CD4-positive, alpha-beta T cell treated with Interleukin-4 for 4 hours (primary cell): ENCODE results near the gene KRT38.
"Not testable (repeated sequence)": the region's sequence is repeated elsewhere in the genome, so short reads cannot be mapped to it uniquely, and the experiment has no call there.

Source experiments
- DNase-seq: peaks from one replicate; pipeline ENCODE4 v3.0.0-alpha.2; 2020

The KRT38 gene

DNA sequence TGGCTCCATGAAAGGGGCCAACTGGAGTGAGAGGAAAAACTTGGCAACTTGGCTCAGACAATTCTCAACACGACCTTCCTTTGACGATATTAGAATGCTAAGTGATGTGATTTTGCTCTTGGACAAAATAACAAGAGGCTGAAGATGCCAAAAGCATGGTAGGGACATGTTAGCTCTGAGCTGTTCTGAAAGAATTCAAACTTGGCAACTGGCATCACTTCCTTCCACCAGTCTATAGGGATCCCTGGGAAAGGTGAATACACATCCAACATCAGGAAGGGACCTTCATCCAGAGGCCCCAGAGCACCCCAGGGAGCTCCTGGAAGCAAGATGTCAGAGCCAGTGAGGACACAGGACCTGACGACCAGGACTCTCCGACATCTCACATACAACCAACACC, 20.6 kb downstream of the KRT38 start:
- no peak for DNase-seq

DNA sequence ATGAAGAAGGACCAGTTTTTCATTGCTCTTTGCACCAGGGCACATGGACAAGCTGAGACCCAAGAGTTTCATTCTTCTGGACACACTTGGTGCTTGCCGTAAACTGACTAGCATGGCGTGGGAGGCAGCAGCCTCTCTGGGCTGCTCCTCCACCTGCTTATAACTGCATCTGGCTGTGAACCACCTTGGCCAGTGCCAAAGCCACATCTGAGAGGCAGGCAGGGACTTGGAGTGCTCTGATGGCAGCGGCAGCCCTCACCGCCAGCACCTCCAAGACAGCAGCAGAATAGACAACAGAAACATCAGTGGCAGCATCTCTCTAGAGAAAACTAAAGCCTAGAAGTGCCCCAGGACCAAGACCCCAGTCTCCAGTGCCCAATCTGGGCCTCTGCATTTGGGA, 21.1 kb downstream of the KRT38 start:
- no peak for DNase-seq

DNA sequence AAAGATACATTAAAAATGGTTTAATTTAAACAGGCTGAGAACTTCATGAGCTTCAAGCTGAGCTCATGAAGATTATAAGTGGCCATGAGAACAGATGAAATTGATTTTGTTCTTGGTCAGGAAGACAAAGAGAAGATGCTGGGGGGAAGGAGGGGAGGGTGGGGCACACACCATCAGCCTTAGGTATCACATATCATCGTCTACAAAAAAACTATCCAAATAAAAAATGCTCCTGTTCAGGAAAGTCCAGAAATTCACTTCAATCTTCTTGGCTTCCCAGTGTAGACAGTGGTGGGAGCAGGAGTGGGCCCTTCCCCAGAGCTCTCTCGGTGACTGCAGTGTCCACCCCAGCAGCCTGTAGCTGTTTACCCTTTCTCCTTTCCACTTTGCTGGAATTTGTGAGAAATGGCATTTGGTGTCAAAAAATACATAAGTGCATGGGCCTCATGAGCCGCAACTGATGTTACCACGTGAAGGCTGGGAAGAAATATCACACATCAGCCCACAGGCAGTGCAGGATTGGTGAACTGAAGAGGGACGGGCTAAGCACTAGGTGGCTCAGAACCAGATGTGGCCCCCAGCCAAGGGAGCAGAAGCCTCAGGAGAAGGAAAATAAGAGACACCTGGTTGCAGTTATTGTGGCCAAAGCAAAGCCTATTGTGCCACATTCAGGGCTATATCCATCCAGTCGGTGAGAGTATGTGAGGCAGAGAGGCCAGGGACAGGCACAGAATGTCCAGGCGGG, 22.5 kb downstream of the KRT38 start:
- no peak for DNase-seq

DNA sequence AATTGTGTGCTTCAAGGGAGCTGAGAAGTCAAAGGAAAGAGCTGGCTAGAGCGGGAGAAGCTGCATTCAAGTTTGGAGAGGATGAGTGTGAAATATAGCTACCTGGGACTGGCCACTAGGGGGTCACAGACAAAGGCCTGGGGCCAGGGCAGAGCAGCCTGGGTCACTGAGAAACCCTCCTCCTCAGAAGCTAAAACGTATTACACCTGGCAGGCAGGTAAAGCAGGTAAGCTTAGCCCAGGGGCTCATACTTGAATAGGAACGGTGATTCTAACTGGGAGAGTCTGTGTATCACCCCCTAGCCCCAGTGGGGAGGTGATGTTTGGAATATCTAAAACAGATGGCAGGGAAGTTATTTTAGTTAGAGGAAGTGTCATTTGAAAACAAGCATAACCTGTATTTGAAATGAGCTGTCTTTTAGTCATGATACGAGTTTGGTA, 23.2 kb downstream of the KRT38 start:
- no peak for DNase-seq

DNA sequence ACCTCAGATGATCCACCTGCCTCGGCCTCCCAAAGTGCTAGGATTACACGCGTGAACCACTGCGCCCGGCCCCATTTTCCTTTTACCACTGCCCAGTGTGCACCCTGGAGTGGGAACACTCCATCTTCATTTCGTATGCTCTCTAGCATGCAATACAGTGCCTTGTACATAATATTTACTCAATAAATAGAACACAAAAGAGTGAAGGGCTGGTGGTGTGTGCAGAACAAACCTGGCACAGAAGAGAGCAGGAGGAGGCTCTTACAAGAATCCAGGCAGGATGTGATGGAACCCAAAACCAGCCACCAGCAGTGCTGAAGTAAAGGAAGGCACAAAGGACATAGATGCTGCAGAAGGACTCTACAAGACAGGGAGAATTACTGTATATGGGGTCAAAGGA, 23.7 kb downstream of the KRT38 start:
- DNase-seq, result no peak

DNA sequence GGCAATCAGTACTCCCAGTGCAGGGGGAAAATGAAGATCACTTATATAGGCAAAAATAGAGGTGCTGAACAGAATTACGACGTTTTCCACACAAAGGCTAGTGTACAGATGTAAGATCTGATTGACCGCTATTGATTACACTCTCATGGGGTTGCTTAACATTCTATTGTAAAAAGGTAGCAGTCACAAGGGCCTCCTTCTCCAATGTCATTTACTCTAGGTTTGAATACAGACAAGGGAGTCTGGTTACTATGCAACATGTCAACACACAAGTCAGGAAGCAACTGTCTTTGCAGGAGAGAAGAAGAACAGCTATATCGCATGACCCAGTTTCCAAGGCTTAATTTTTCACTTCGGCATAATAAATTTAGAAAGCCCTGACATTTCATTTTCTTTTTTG, 24.3 kb downstream of the KRT38 start:
- no peak for DNase-seq

DNA sequence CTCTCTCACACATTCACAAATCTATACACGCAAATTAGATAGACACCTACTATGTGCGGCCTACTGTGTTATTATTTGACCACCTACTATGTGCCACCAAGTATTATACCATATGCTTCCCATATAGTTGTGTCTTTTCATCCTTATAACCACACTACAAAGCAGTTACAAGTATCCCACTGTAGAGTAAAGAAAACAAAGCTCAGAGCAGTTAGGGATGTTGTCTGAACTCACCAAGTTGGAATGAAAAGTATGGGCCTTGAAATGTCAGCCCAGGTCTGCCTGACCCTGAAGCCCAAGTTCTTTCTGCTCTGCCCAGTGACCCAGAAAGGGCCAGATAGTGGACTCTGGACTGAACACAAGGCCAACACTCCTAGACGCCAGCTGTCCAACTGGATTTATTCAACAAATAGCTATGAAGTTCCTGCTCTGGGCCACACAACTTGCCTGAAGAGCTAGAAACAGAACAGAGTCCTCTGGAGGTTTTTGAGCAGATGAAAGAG, 24.9 kb downstream of the KRT38 start:
- DNase-seq, result no peak

DNA sequence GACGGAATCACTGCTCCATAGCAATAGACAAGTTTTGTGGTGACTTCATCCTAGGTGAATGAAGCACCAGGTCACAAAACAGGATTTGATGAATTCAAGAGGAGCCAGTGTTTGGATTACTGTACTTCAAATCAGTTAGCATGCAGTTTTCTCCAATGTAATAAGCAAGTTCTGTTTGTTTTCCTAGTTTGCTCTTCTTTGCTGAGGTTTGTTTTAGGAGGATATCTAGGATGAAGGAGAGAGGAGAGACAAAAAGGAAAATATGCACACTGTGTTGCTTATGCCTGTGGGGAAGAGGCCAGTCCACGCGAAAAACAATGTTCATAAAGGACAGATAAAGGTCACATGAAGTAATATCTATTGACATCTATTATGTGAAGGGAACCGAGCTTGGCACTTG, 25.4 kb downstream of the KRT38 start:
- no peak for DNase-seq

DNA sequence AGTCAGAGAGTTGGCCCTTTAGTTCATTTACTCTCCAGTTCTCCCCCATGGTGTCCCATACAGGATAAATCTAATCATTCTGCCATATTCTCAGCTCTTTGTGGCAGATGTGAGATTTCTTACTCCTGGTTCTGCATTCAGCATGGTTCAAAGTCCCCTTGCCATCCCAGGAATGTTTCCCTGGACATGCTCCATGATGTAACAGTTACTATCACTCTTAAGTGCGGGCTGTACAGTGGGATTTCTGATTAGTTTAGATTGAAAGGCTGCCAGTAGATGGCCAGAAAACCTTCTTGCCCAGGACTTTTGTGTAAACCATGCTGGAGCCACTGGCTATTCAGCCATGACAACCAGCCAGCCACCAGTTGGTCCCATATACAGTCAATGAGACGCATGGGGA, 26.8 kb downstream of the KRT38 start:
- no peak for DNase-seq

DNA sequence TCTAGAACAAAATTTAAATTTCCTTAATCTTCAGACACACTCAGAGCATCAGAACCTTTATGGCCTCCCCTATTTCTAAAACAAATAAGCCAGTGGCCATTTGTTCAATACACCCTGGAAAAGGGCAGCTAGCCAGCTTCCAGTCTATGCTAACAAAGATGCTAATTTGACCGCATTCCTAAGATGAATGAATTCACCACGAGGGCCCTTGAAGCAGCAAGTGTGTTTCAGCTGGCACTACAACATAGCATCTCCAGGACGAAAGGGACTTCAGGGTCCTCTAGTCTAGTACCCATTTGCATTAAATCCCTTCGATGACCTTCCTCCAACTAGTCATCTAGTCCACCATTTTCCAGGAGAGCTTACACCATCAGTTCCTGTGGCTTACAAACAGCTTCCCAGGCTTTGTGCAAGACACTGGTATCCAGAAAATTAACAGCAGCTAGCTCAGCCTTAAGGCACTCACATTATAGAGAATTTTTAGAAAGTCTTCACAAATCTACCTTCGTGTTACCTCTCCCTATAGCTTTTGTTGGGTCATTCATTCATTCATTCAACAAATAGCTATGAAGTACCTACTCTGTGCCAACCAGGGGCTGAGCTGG, 27.3 kb downstream of the KRT38 start:
- DNase-seq, result no peak

DNA sequence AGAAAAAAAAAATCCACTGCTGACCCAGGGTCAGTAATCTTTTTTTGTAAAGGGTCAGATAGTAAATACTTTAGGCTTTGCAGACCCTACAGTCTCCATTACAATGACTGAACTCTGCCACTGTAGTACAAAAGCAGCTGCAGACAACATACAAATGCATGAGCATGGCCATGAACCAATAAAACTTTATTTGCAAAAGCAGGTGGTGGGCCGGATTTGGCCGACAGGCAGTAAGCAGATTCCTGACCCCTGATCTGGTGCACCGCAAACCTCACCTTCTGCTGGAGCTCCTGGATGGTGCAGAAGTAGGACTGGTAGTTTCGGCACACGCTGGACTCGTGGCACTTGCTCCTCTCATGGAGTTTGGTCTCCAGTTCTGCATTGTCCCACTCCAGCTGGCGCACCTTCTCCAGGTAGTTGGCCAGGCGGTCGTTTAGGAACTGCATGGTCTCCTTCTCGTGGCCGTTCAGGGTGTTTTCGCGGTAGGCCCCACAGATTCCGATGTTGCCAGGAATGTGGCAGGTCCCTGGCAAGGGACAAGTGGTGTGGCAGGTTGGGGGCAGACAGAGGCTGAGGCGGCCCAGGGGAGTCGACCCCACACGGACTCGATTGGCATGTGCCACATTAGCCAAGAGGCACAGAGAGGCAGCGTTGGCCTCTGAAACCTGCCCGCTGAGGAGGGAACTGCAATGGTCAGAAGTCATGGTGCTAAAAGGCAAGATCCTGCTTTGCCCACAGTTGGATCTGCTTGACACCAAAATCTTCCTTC, 29.5 kb downstream of the KRT38 start:
- DNase-seq, result no peak

DNA sequence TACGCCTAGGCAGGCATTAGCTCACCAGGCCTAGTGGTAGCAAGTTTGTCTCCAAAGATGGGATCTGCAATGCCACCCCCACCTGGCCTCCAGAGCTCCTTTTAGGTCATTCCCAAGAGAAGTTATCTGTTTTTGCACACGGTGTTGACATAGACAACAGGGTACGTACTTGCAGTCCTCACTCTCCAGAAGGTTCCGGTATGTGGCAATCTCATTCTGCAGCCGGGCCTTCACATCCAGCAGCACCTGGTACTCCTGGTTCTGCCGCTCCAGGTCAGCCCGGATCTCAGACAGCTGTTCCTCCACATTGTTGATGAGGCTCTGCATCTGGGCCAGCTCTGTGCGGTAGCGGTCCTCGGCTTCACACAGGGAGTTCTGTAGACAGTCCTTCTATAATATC, 33.6 kb downstream of the KRT38 start:
- DNase-seq, result no peak

DNA sequence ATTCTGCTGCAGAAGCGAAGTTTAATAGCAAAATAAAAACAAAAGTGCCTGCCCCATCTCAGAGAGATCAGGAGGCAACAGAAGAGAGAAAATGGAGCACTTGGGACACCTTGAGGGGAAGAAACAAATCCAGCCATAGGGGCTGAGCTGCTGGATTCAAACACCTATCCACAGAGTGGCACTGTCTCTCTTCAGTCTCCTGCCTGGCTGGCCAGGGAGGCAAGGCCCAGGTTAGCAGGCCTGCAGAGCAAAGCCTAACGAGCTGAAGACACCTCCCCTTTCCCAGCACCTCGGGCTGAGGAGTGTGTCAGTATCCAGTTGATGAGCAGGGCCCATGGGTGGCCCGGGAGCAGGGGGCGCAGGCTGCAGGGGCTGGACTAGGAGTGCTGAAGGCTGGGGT, 34.6 kb downstream of the KRT38 start:
- no peak for DNase-seq

DNA sequence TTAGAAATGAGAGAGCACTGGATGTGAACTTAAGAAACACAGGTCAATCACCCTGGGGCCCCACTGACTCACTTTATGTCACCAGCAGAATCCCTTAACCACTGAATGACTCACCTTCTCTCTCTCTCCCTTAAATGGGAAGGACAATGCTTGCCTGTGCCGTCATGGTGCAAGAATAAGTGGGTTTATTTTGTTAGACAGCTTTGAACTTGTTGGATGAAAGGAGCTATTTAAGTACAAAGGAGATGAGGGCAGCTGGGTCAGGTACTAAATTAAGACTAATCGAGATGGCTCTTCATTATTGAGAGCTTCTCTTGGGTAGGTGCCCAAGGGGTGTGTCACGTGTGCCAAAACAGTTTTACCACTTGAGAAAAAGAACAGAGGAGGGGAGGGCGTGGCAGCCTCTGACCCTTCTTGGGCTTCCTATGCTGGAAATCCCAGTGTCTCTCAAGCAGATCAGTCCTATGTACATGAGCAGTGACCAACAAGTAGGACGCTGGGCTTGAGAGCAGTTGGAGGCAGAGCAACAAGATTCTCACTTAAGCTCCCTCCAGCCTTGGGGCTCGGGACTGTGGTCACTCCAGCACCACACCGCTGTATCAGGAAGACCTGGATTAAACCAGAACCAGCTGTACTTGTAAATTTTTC, 36.6 kb downstream of the KRT38 start:
- DNase-seq, result peak; percentile 78

DNA sequence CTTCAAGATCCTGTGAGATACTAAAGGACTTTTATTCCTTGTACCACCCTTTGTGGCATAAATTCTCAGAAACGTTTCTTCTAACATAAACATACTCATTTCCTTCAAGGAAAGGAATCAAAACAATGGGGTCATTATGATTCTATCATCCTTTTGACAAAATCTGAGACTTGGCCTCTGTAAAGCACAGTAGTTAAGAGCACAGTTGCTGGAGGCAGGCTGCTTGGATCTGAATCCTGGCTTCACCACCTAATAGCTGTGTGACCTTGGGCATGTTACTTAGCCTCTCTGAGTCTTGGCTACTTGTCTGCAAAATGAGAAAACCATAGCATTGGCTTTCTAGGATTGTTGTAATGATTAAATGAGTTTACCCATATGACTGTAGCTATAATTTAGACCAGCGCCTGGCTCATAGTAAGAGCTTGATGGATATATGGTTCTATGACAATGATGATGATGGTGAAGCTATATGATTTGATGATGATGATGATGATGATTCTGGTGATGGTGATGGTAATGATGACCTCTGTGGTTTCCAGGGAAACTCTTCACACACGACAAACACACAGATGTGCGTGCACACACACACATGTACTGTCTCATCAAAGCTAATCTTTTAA, 37.3 kb downstream of the KRT38 start:
- no peak for DNase-seq

DNA sequence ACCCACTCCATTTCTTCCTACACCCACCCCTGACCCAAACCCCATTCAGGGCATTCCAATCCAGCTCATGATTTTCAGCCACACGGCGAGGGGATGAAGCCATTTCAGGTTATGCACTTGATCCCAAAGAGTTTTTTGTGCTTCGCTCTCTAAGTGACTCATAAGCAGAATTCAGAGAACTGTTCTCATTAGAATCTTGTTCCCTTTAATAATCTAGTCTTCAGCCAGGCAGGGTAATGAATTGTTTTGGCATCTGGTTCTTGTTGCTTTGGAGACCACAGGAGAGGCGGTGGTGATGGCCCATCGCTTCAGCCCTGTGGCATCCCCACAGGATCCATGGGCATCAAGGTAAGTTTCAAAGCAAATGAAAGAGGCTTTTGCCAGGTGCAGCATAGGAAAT, 38.6 kb downstream of the KRT38 start:
- DNase-seq, result no peak

DNA sequence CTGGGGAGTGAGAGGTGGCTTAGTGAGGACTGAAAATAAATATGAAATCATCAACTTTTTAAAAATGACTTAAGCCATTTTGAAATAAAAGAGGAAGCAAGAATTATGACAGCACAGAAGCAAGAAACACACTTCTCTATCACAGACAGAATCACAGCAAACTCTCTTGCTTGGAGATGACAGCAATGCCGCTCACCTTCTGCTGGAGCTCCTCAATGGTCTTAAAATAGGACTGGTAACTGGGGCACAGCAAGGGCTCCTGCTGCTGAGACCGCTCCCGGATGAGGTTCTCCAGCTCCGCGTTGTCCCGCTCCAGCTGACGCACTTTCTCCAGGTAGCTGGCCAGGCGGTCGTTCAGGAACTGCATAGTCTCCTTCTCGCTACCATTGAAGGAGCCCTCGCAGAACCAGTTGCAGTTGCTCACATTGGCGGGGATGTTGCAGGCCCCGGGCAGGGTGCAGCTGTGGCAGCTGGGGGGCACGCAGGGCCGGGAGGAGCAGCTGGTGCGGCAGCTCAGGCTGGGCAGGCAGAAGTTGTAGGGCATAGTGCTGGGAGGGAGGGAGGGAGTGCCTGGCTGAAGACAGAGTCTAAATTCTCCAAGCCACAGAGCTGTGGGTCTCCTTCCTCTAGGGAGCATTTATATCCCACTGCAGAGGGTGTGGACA, 43.7 kb downstream of the KRT38 start, which contains the start of gene KRT31:
KRT31 (minus strand) TSS at position 613 of the 665 bp plus-strand sequence; CDS start at position 544, 69 bp downstream.
- DNase-seq, result no peak

DNA sequence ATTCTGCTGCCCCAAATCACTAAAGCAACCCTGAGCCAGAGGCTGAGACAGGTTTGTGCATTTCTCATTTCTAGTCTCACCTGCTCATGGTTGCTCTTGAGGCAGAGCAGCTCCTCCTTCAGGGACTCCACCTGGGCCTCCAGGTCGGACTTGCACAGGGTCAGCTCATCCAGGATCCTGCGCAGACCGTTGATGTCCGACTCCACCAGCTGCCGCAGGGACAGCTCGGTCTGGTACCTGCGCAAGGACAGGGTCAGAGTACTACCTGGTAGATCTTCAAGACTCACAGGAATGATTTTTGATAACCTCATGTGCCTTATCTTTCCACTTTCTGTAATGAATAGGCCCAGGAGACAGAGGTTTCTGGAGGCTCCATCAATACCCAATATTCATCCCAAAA, 44.4 kb downstream of the KRT38 start:
- no peak for DNase-seq

DNA sequence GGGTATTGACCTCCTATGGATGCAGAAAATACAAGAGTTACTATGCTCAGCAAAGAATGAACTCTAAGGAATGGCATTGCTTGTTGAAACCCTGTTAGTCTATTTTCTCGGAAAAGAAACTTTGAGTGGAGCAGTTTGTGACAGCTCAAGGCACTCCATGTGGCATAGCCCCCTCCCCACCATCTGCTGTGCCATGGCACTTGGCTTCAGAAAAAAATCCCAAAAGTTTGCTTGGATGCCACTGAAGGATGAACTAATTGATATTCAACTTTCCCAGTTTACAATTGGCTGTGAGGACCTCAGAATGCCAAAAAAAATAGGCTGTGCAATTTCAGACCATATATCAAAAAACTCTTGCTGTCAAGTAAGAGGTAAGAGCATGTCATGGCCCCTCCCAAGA, 45.2 kb downstream of the KRT38 start:
- no peak for DNase-seq

DNA sequence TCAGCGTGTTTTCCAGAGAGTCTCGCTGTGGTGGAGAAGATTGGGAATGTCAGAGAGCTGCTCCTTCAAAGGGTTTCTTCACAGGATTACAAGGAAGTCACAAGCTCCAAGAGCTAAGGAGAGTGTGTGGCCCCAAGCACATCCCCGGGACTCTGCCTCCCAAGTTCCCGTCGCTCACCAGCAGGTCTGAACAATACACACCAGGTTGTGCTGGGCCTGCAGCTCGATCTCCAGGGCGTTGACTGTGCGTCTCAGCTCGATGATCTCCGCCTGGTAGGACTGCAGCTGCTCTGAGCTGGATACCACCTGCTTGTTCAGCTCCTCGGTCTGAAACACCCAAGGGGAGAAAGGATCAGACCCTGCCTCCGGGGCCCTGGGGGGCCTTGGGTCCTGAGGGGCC, 45.7 kb downstream of the KRT38 start:
- DNase-seq, result not testable (repeated sequence)

DNA sequence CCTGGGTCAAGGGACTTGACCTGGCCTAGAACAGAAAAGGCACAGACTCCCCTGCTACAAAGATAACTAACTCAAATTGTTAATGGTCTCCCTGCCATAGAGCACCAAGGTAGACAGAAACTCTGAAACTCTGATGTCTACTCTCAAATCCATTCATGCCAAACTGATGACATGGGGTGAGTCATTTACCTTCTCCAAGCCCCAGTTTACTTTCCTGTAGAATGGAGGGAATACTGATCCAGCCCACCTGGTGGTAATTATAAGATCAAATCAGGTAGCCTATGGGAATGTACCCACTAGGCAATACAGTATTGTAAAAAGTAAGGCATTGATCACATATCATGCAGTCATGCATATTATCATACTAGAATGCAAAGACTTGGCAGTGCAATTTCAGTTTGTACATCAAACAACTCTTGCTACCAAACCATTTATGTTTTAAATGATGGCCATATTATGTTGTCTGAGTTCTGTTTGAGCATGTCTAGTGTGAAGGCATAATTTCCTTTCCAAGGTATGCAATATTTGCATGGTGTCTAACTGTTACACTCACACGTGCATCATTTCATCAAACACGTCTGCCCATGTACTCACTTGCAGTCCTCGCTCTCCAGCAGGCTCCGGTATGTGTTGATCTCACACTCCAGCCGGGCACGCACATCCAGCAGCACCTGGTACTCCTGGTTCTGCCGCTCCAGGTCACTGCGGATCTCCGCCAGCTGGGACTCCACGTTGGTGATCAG, 46.4 kb downstream of the KRT38 start:
- no peak for DNase-seq

DNA sequence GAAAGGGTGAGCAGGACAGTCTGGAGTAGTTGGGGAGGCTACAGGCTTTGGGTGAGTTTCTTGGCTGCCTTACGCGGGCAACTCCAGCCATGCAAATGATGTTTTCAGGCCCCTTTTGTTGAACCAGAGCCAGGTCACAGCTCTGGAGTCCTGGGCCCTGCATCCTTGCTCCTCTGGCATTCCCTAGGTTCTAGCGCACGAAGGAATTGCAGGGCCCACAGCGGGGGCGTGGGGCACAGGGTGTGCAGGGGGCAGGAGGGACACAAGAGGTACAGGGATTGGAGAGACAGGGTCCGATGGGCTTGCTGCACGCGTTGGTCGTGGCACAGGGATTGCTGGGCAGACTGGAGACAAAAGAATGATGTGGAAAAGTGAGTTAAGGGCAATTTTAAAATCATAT, 47.0 kb downstream of the KRT38 start:
- DNase-seq, result no peak
